Right ventricle myocardium superior (tissue), 1 donor: ENCODE measurements around the gene C1orf87. TPM values are rescaled to one million over a fixed set of nuclear protein-coding genes. Genes with fewer than 3 reads are reported as not detected.
A peak's percentile ranks its signal among the peaks of the same experiment; 100 is the strongest.

ENCODE experiments used
- ATAC-seq: fragments of 200-7000 bp; cut with Tn5 transposase; one replicate; pipeline ENCODE4 v1.9.1; 2020; ENCODE audit warnings: mild to moderate bottlenecking; ENCODE audit not compliant: poor library complexity
- DNase-seq: peaks from one replicate; pipeline ENCODE4 v3.0.0-alpha.2; 2020
- intact Hi-C: fragments of 100-400 bp; cut with DNase I; formaldehyde crosslinking; loops from one replicate; pipeline ENCODE4 v1.11.2; 2022
- total RNA-seq: library from RNA; stranded (reverse); fragmentation: NEBNext Ultra II Directional; extraction: Animal tissue kit (Norgen Biotek cat#: 25700); gene quantifications from one replicate; pipeline ENCODE4 v1.2.1, GENCODE V29; 2021
- donor health status: DM: no; HTN: yes; CAD: no; lungs with severe emphysema.

Gene C1orf87
- total RNA-seq, 1 donor from 2014 or later, result not detected

DNA sequence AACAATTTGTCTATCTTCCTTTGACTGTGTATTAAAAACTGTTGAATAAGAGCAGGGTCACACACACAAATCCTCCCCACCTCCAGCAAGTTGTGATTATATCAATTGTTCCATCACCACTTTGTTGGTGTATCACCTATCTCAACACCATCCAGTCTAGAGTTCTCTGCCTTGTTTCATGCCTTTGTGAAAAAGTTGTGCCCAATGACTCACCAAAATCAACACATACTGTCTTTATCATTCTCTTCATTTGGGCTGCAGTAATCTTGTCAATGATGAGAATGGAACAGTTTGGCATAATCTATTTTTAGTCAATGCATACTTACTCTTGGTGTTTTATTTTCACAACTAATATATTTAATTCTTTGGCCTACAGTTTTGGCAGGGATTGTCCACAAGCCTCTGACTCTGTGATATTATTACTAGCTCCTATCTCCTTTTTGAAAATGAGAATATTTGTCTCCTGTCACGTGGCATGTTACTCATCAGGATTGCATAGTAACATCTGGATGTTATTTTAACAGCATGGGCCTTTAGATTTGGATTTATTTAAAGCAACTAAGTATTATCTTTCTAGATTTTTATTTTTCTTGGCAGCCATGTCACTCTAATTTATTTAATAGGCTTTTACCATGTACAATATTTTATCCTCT is 5.1 kb downstream of the C1orf87 start:
- intact Hi-C loops, result no loop called here
- DNase-seq, result no peak
- no peak for ATAC-seq

GRCh38 chr1:60066001-60066400 is 7.6 kb downstream of the C1orf87 start:
- intact Hi-C loops, result no loop called here
- ATAC-seq (no peak), DNase-seq (no peak)

GRCh38 chr1:60065199-60065598 is 8.4 kb downstream of the C1orf87 start:
- DNase-seq, result no peak
- no peak for ATAC-seq
- intact Hi-C loops, result no loop called here

DNA sequence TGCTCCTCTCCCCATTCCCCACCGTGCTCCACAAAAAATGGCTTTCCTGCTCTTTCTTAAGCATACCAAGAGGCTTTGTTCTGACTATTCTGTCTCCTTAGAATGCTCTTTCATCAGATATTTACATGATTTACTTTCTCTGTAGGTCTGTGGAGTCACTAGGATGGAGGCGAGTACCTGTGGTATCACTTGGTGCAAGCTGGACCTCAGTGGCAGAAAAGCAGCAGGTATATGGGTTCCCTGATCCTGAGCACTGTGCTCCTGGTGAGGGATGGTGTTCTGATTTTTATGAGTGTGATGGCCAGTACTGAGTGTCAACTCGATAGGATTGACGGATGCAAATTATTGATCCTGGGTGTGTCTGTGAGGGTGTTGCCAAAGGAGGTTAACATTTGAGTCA is 10.0 kb downstream of the C1orf87 start:
- intact Hi-C loops, result no loop called here
- ATAC-seq, result no peak
- DNase-seq, result no peak

DNA sequence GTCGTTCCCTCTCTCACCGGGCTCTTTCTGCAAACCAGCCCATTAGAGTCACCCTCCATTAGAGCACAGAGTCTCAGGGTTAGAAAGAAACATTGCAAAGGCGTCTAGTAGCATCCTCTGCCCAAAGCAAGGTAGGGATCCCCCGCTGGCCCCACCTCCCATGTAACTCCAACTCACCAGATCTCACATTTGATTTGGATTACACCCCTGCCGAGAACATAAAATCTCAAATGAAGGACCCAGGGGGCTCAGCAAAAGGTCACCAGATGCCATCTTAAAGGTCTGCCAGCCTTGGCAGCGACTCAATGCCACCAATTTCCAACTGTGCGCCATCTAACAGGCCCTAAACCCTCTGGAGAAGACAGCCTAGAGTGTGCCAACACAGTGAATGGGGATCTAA is 14.1 kb downstream of the C1orf87 start:
- intact Hi-C loops, result no loop called here

GRCh38 chr1:60055336-60055735 is 18.2 kb downstream of the C1orf87 start:
- intact Hi-C loops, result no loop called here
- DNase-seq (no peak), ATAC-seq (no peak)

More for the DNA sequence above, 14.1 kb downstream of the C1orf87 start:
- DNase-seq (no peak), ATAC-seq (no peak)

GRCh38 chr1:60054374-60054773 is 19.2 kb downstream of the C1orf87 start:
- ATAC-seq (no peak), DNase-seq (no peak)
- intact Hi-C loops, result no loop called here

DNA sequence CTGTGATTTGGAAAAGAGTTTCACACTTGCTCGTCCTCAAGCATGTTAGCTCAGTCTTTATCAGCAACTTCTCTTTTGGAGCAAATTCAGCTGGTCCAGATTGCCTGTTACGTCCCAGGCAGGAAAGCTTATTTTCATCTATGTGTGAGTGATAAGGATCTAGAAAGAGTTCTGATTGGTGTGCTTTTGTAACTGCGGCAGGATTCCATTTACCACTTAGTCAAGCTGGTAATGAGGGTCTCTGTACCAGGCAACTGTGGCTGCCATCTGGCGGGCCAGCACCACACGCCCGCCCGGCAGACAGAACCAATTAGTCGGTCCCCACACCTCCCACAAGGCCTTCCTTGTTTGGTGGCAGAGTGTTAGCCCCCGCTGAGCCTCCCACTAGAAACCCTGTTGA is 21.0 kb downstream of the C1orf87 start:
- intact Hi-C loops, result no loop called here
- DNase-seq, result no peak
- ATAC-seq, result no peak

GRCh38 chr1:60051191-60051590 is 22.4 kb downstream of the C1orf87 start:
- ATAC-seq, result no peak
- intact Hi-C loops, result no loop called here
- no peak for DNase-seq

- DNase-seq (no peak), ATAC-seq (no peak)
- intact Hi-C loops, result no loop called here
These were observed 24.4 kb downstream of the C1orf87 start for GRCh38 chr1:60049188-60049587.

DNA sequence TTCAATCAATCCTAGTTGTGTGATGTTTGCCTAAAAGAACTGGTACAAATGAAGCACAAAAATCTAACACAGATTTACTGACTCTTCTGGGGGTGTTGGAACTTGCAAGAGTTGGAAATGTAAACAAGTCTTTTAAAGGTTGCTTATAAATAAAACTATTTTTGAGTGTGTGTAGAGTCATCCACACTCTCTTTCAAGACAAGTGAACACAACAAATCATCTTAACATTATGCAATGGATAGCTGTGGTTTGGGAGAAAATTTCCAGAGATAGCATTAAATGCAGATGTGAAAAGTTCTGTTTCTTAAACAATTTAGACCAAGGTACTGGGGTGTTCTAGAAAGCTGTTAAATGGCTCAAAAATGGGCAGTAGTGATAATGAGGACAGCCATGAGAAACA is 28.7 kb downstream of the C1orf87 start:
- ATAC-seq (no peak), DNase-seq (no peak)
- intact Hi-C loops, result no loop called here

- no peak for DNase-seq
- ATAC-seq, result no peak
- intact Hi-C loops, result no loop called here
These were observed 31.8 kb downstream of the C1orf87 start for GRCh38 chr1:60041783-60042182.

- intact Hi-C loops, result no loop called here
These were observed 35.9 kb downstream of the C1orf87 start for GRCh38 chr1:60037669-60038068.

GRCh38 chr1:60036856-60037460 is 36.6 kb downstream of the C1orf87 start:
- no peak for DNase-seq
- intact Hi-C loops, result no loop called here
- ATAC-seq, result no peak

More at GRCh38 chr1:60037669-60038068, 35.9 kb downstream of the C1orf87 start:
- DNase-seq (no peak), ATAC-seq (no peak)

DNA sequence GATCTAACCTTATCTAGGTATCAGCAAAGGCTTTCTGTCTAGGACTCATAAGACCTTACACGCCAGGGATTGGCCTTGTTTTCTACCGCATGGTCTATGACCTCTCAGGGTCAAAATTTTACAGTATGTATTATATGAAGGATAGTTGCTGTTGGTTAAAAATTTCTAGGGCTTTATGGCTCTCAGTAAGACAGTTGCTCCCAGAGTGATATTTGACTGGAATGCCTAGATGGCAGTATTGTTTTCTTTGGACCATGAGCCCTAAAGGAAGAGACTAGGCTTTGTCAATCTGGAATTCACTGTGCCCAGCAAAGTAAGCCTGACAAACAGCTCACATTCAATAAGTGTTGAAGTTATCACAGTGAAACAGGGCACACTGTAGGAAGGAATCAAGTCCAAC is 37.6 kb downstream of the C1orf87 start:
- intact Hi-C loops, result no loop called here
- DNase-seq, result no peak
- ATAC-seq, result no peak

DNA sequence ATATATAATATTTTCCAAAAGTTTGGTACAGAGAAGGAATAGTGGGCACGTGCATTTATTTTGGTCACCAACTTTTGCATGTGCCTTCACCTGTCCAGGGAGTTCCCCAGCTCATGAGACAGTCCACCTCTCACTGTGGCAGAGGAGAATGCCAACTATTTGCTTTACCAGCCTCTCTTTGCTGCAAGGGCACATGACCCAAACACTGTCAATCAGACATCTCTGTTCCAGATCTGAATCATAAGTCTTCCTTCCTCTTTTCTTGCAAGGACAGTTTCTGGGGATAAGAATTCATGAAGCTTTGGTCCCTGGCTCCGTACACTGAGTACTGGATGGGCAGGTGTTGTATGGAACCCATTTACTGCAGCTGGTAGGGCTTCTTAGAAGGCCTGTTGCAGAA is 38.6 kb downstream of the C1orf87 start:
- ATAC-seq, result peak; percentile 22
- intact Hi-C loops, result no loop called here
- DNase-seq, result no peak

GRCh38 chr1:60033066-60033465 is 40.5 kb downstream of the C1orf87 start:
- intact Hi-C loops, result no loop called here
- DNase-seq (no peak), ATAC-seq (no peak)

DNA sequence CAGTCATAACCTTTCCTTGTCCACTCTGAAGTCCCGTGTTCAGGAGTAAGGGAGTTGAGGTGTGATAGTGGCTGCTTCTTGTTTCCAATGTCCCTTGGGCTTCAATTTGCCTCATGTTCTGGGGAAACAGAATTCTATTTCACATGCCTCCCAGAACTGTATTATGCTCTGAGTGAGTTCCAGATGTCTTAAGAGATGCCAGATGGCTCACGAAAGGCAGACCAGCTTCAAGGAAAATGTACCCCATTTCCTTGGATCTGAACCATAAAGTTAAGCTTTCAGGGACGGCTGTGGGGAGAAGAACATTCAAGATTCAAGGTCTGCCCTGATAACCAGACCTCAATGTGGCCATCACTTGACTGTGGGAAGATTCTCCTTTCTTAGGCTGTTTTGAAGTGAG is 42.4 kb downstream of the C1orf87 start:
- DNase-seq (no peak), ATAC-seq (no peak)
- intact Hi-C loops, result no loop called here

DNA sequence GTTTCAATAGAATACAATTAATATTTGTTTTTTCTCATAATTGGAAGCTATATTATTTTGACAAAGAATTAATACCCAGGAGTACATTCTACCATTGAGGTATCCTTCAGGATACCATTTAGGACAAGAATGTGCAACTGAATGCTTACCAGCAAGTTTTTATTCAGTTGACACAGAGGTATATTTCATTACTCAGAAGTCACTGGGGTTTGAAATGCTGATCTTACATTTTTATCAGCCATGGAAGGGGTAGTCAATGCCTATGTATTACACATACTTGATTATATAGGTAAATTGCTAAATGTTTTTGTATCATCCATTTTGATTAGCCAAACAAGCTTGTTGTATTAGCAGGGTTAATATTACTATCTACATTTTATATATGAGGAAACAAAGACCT is 48.0 kb downstream of the C1orf87 start:
- DNase-seq (no peak), ATAC-seq (no peak)
- intact Hi-C loops, result no loop called here

DNA sequence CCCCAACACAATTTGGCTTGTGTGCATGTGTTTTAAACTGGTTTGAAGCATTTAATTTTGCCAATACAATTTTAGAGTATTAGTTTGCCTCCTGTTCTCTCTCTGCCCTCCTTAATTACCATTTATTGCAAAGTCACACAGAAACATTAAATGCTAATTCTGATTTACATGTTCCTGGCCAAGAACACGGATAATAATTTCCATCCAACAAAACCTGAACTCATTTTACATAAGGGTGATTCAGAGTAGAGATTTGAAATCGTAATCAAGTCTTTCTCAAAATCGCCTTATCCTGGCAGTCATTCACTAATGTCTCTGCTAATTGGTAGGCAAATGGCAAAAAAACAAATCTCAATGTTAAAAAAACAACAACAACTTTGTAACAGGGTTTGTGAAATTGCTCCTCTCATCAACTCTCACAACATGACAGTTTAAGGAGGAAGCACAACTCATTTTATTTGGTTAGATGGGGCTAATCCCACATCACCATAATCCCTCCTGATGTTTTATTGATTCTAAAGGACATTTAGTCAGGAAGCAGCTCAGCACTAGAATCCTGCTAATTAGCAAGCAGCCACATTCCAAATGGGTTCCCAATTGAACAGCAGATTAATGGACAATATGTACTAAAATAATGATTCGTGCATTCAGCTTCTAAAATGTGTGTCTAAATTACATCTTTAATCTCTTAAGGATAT is 55.9 kb downstream of the C1orf87 start:
- ATAC-seq (no peak), DNase-seq (no peak)
- intact Hi-C loops, result no loop called here
